Measurements from ENCODE around the gene WDR43. TPM values are rescaled to one million over a fixed set of nuclear protein-coding genes. Genes with fewer than 3 reads are reported as not detected.

Gene WDR43
- total RNA-seq, 1 donor: 45.5 TPM

GRCh38 chr2:28908172-28908571 is 13.7 kb downstream of the WDR43 start:
- DNase-seq (ENCODE audit: low read depth in 2 of 3, low spot score in 2 of 3): no peak

DNA sequence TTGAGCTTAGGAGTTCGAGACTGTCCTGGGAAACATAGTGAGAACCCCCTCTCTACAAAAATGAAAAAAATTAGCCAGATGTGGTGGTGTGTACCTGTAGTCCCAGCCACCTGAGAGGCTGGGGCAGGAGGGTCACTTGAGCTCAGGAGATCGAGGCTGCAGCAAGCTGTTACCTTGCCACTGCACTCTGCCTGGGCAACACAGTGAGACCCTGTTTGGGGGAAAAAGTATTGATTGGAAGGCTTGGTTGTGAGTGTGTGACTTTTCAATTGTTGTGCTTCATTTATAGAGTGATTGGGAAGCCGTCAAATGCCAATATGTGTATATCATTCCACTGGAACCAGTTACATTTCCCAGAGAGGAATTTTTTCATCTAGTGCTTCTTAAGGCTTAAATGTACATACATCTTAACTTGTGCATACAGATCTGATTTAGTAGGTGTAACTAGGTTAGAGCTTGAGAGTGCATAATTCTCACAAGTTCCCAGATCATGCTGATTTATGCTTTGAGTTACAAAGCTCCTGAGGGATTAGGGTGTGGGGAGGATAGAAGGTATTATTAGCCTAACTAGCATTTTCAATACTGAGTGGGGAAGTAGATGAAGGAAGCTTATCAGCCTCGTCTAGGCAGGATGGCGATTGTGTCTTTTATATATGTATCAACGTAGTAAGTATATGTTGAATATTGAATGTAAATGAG is 15.3 kb downstream of the WDR43 start:
- DNase-seq (ENCODE audit: low read depth in 2 of 3, low spot score in 2 of 3): no peak

DNA sequence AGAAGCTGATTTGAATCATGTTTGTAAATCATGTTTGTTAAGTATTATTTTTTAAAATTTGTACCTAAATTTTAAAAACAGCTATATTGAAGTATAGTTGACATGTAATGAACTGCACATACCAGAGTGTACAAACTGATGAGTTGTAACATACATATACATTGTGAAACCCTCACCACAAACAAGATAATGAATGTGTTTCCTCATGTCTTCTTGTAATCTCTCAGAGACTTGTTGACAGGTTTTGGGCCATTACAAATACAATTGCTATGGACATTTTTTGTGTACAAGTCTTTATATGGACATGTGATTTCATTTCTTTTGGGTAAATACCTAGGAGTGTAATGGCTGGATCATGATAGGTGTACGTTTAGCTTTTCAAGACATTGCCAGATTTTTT is 21.5 kb downstream of the WDR43 start:
- no peak for DNase-seq (ENCODE audit: low read depth in 2 of 3, low spot score in 2 of 3)

DNA sequence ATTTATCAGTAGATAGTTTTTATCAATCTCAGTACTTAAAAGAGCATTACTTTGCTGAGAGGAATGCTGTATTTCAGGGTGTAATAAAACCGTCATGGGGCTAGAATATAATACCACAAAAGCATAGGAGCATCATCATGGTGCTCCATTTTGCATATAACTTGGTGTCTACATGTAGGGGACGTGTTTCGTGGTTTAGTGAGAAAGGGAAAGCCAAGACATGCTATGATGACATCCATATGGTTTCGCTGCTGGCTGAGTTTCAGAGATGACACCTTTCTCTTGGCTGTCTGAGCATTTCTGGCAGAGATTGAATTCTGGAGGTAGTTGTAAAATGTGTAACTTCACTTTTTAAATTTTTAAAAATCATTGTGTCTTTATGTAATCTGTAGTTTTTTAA is 32.4 kb downstream of the WDR43 start:
- DNase-seq (ENCODE audit: low read depth in 2 of 3, low spot score in 2 of 3): no peak

DNA sequence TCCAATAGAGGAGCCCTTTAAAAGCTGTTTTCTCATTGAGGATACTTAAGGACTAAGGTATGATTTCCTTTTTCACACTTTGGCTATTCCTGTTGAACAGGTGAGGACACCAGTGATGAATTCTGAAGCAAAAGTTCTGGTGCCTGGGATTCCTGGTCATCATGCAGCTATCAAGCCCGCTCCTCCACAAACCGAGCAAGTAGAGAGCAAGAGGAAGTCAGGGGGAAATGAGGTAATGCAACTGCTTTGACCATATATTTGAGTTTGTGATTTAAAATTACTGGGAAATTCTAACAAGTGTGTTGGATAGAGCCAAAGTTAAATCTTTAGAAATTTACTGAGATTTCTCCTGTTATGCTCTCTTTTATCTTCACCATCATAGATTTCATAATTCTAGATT is 33.0 kb downstream of the WDR43 start:
- no peak for DNase-seq (ENCODE audit: low read depth in 2 of 3, low spot score in 2 of 3)

GRCh38 chr2:28927878-28928277 is 33.4 kb downstream of the WDR43 start:
- DNase-seq (ENCODE audit: low read depth in 2 of 3, low spot score in 2 of 3): no peak

GRCh38 chr2:28929581-28929980 is 35.1 kb downstream of the WDR43 start:
- DNase-seq (ENCODE audit: low read depth in 2 of 3, low spot score in 2 of 3): no peak

- no peak for DNase-seq (ENCODE audit: low read depth in 2 of 3, low spot score in 2 of 3)
Observed at GRCh38 chr2:28930205-28930604, 35.7 kb downstream of the WDR43 start.

DNA sequence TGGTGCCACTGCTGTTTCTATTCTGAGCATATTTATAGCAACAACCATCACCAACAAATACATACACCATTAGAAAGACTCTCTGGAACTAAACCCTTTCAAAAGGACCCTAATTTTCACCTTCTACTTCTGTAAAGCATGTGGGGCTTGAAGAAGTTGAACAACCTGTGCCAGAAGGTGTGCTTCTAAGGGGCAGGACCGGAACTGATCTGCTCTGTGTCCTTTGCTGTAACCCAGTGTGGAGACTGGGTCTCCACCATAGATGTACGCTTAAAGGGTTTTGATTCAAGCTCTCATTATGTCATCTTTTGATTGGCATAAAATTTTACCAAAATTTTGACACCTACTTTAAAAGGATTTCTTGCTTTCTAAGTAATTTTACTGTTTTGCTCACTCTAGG is 40.3 kb downstream of the WDR43 start:
- no peak for DNase-seq (ENCODE audit: low read depth in 2 of 3, low spot score in 2 of 3)

GRCh38 chr2:28941008-28941407 is 46.5 kb downstream of the WDR43 start:
- no peak for DNase-seq (ENCODE audit: low read depth in 2 of 3, low spot score in 2 of 3)

GRCh38 chr2:28944535-28945248 is 50.2 kb downstream of the WDR43 start:
- DNase-seq (ENCODE audit: low read depth in 2 of 3, low spot score in 2 of 3): no peak

DNA sequence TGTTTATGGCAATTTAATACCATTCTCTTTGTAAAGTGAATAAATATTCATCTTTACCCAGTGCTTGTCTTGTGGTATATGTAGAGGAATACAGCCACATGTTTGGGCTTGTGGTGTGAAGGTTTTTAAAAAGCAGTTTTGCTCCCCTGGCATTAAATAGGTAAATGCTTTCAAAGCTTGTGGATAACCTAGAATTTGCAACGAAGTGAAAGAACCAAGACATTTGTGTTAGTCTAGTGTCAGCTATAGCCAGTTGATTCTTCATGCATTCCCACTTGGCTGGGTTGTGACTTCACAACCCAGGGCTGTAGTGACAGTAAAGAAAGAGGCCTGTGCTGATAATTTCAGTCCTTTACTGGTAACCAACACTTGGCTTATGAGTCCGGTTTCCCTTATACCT is 53.7 kb downstream of the WDR43 start:
- DNase-seq (ENCODE audit: low read depth in 2 of 3, low spot score in 2 of 3): no peak

- DNase-seq (ENCODE audit: low read depth in 2 of 3, low spot score in 2 of 3): no peak
Observed at GRCh38 chr2:28949190-28949589, 54.7 kb downstream of the WDR43 start.

DNA sequence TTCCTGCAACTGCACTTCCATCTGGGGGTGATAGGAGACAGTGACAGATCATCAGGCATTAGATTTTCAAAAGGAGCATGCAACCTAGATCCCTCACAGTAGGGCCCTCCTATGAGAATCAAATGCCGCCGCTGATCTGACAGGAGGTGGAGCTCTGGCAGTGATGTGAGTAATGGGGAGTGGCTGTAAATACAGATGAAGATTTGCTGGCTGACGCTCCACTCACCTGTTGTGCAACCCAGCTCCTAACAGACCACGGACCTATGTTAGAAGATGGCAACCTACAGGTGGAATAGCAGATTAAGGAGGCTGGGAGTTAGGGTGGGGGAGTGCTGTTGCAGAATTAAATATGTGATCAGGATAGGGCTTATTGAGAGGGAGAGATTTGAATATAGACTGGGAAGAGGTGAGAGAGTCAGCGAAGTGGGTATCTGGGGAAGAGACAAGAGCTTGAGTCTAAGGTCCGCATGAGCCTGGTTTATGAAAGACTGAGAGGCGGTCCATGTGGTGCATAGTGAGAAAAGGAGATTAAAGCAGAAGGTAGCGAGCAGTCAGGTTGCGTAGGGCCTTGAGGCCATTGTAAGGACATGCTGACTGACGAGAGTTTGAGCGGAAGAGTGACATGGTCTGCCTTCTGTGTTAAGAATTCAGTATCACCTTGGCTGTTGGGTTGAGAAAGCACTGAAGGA is 55.3 kb downstream of the WDR43 start:
- no peak for DNase-seq (ENCODE audit: low read depth in 2 of 3, low spot score in 2 of 3)

DNA sequence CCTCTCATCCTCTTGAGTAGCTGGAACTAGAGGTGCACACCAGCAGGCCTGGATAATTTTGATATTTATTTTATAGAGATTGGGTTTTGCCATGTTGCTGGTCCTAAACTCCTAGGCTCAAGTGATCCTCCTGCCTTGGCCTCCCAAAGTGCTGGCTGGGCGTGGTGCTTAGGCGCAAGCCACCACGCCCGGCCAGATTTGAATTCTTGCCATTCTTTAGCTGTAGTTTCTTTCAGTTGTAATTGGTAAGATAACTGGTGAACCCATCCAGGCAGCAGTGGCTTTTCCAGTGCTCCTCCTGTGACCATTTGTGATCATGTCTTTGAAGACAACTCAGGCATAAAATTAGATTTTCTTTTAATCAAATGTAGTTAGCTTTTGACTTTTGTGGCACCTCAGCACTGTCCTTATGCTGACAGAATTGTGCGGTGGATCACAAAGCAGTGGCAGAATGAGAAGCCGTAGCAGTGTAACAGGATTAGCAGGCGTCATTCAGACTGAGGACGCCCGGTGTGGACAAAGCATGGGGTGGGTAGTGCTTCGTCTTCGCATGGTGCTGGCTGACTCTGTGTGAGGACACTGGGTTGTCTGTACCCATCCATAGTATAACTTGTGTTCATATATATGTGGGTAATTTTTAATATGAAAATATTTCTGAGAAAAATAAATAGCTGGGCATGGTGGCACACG is 56.6 kb downstream of the WDR43 start:
- no peak for DNase-seq (ENCODE audit: low read depth in 2 of 3, low spot score in 2 of 3)

- no peak for DNase-seq (ENCODE audit: low read depth in 2 of 3, low spot score in 2 of 3)
Observed at GRCh38 chr2:28951910-28952835, 57.7 kb downstream of the WDR43 start.

GRCh38 chr2:28952836-28953211 is 58.4 kb downstream of the WDR43 start:
- peak in 2 of 3 donors; percentile 87 to 96 for DNase-seq (ENCODE audit: low read depth in 2 of 3, low spot score in 2 of 3)

DNA sequence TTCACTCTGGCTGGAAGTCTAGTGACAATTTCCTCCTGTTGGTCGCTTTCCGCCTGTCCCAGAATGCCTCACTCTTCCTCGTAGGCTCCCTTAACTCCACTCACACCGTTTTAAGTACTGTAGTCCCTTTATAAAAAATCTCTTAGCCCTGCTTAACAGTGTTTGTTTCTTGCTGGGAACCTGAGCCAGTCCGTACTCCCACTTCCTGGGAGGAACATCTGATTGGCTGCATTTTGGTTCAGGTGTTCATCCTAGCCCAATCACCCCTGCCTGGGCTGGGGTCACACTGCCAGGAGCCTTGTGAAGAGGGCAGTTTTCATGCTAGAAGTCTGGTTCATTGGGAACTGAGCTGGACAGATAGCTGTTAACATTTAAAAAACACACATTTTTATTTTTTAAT is 61.0 kb downstream of the WDR43 start:
- no peak for DNase-seq (ENCODE audit: low read depth in 2 of 3, low spot score in 2 of 3)

DNA sequence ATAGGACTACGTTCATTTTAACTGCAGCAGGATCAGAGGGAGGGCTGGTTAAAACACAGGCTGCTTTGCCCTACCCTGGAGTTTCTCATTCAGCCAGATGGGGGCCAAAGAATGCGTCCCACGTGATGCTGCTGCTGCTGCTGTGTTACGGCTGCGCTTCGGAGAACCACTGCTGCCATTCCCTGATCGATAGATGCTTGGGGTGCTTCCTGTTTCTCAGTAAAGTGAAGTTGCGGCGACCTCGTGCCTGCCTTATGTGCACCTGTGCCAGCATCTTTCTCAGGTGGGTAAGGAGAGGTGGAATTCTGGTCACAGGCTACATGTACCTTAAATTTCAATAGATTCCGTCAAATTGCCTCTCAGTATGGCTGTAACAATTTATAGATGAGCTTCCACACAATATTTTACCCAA is 62.0 kb downstream of the WDR43 start:
- DNase-seq (ENCODE audit: low read depth in 2 of 3, low spot score in 2 of 3): peak in 2 of 3 donors; percentile 52 to 63

DNA sequence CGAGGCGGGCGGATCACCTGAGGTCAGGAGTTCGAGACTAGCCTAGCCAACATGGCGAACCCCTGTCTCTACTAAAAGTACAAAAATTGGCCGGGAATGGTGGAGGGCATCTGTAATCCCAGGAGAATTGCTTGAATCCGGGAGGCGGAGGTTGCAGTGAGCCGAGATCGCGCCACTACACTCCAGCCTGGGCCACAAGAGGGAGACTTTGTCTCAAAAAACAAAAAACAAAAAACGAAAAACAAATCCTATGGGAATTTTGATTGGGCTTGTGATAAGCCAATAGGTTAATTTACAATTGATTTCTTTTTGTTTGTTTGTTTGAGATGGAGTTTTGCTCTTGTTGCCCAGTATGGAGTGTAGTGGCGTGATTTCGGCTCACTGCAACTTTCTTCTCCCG is 62.4 kb downstream of the WDR43 start:
- no peak for DNase-seq (ENCODE audit: low read depth in 2 of 3, low spot score in 2 of 3)
